Stomach (tissue), 9 donors: ENCODE results near the gene CDRT4. TPM values are rescaled to one million over a fixed set of nuclear protein-coding genes. Genes with fewer than 3 reads are reported as not detected.

Experiments used
- DNase-seq, 2 donors: peaks; one replicate each; pipeline versions ENCODE4 v3.0.0 to v3.0.0-alpha.2; 2013 to 2019
- H3K27ac ChIP-seq, 5 donors: fragments of 200-600 bp in 4 of 5; sonication (generic) in 4 of 5; one replicate each; pipeline ENCODE4 v1.5.1; 2013 to 2019; ENCODE audit warnings: mild to moderate bottlenecking in 1 of 5, moderate library complexity in 1 of 5
- H3K27me3 ChIP-seq, 3 donors: fragments of 200-600 bp; sonication (generic); one replicate each; pipeline ENCODE4 v1.5.1; 2017 to 2019; ENCODE audit warnings: mixed run types in 1 of 3
- H3K36me3 ChIP-seq, 4 donors: fragments of 200-600 bp; sonication (generic); 1 replicate in 3 of 4; 2 replicates in 1 of 4; pipeline ENCODE4 v1.5.1; 2016 to 2019
- H3K4me1 ChIP-seq, 4 donors: fragments of 200-600 bp; sonication (generic); one replicate each; pipeline ENCODE4 v1.5.1; 2016 to 2019
- H3K4me3 ChIP-seq, 4 donors: fragments of 200-600 bp; sonication (generic) in 3 of 4; one replicate each; pipeline ENCODE4 v1.5.1; 2016 to 2019; ENCODE audit warnings: mild to moderate bottlenecking in 1 of 4
- H3K9me3 ChIP-seq, 4 donors: fragments of 200-600 bp; sonication (generic); one replicate each; pipeline ENCODE4 v1.5.1; 2016 to 2019
- CTCF ChIP-seq, 7 experiments: fragments of 450-650 bp in 4 of 7; fragments of 200-600 bp in 3 of 7; sonication (generic) in 3 of 7; IDR thresholded peaks; one replicate each; pipeline ENCODE4 v1.5.1; 2016 to 2019; ENCODE audit warnings: antibody characterized with exemption in 7 of 7, control low read depth in 2 of 7, mild to moderate bottlenecking in 1 of 7
- EP300 ChIP-seq: sonication (generic); formaldehyde crosslinking; IDR thresholded peaks from one replicate; pipeline ENCODE4 v1.6.1; 2017; ENCODE audit warnings: antibody characterized with exemption
- POLR2A ChIP-seq, 4 donors: fragments of 450-650 bp; IDR thresholded peaks; one replicate each; pipeline ENCODE4 v1.6.1; 2016; ENCODE audit warnings: antibody characterized with exemption in 4 of 4, control low read depth in 2 of 4, mild to moderate bottlenecking in 1 of 4, moderate library complexity in 1 of 4
- POLR2AphosphoS5 ChIP-seq, 3 donors: sonication (generic); formaldehyde crosslinking; IDR thresholded peaks; one replicate each; pipeline ENCODE4 v1.6.1; 2016; ENCODE audit warnings: antibody characterized with exemption in 3 of 3
- WGBS, 5 donors: extraction: QIAGEN DNeasy Blood & Tissue Kit in 3 of 5; methylation state at CpG; one replicate each; pipeline versions ENCODE4 v1.1.5 to v1.1.7; 2013 to 2018; 5-methylcytosine and 5-hydroxymethylcytosine counted together
- intact Hi-C: fragments of 100-400 bp; cut with DNase I; formaldehyde crosslinking; loops from one replicate; pipeline ENCODE4 v1.15.1; 2023; ENCODE audit warnings: low total_unique reads
- polyA plus RNA-seq, 3 donors: library from polyadenylated mRNA; stranded (reverse); fragments of 200-250 nt; gene quantifications; one replicate each; pipeline ENCODE4 v1.2.3, GENCODE V29; 2013
- total RNA-seq, 5 donors: library from RNA; depleted of rRNA; stranded (reverse); fragments of >200 nt; gene quantifications; one replicate each; pipeline versions ENCODE4 v1.1.0 to v1.2.3, GENCODE V29; 2014 to 2016
- donor health status: healthy with polysubstance abuse.
- donor health status: Bipolar disorder and iron deficiency.
- donor health status: healthy.

Gene CDRT4
- total and polyA plus RNA-seq, 8 donors: 1.5 to 12.8 (median 4.7) TPM; not detected in 2

- intact Hi-C loops: no loop called here
- H3K27ac ChIP-seq: peak overlapping the region in 4 of 5 donors; percentile 35 to 78 (median 70)
- WGBS, 5 donors: 28 to 54% (median 38%) methylated on average over 11 of the region's 11 CpGs
- TF ChIP-seq CTCF (IDR thresholded peaks at IDR 0.05) (no peak), POLR2A (IDR thresholded peaks at IDR 0.05) (no peak), EP300 (no peak), POLR2AphosphoS5 (IDR thresholded peaks at IDR 0.05) (no peak)
- H3K4me1 ChIP-seq: peaks cover 16 to 23% (median 20%) of the 10 kb centered on the region in 4 donors
- no peaks in the 10 kb centered on the region for H3K27me3 ChIP-seq
- H3K9me3 ChIP-seq: no peaks in the 10 kb centered on the region
- no peak overlapping the region for H3K4me3 ChIP-seq
- H3K36me3 ChIP-seq: no peaks in the 10 kb centered on the region
- peak in 1 of 2 donors; percentile 50 for DNase-seq
Observed at GRCh38 chr17:15464231-15464985, 3.0 kb downstream of the CDRT4 start.

- H3K27ac ChIP-seq: peak overlapping the region in 4 of 5 donors; percentile 35 to 78 (median 70)
- no peaks in the 10 kb centered on the region for H3K36me3 ChIP-seq
- peak; percentile 41 to 77 for DNase-seq
- TF ChIP-seq POLR2AphosphoS5 (IDR thresholded peaks at IDR 0.05): peak in 2 of 3 donors; percentile 62 to 66
- TF ChIP-seq CTCF (IDR thresholded peaks at IDR 0.05): no peak
- peak; percentile 13 for TF ChIP-seq EP300
- no peak for TF ChIP-seq POLR2A (IDR thresholded peaks at IDR 0.05)
- H3K4me3 ChIP-seq: no peak overlapping the region
- H3K9me3 ChIP-seq: no peaks in the 10 kb centered on the region
- H3K27me3 ChIP-seq: no peaks in the 10 kb centered on the region
- intact Hi-C loops: no loop called here
- 31 to 45% (median 35%) methylated on average over 11 of the region's 11 CpGs for WGBS, 5 donors
- H3K4me1 ChIP-seq: peaks cover 16 to 33% (median 22%) of the 10 kb centered on the region in 4 donors
Observed at GRCh38 chr17:15462976-15463772, 4.2 kb downstream of the CDRT4 start.

- Histone ChIP-seq H3K27me3 (no peaks in the 10 kb centered on the region), H3K36me3 (peaks cover 0 to 5% (median under 1%) of the 10 kb centered on the region in 4 donors), H3K27ac (peak overlapping the region in 4 of 5 donors; percentile 56 to 73 (median 71)), H3K9me3 (peaks cover 0 to 10% (median 4%) of the 10 kb centered on the region in 4 donors), H3K4me1 (peaks cover under 1 to 31% (median 12%) of the 10 kb centered on the region in 4 donors), H3K4me3 (no peak overlapping the region)
- no peak for DNase-seq
- WGBS, 5 donors: 66 to 81% (median 74%) methylated on average over 3 to 7 of the region's 7 CpGs
- intact Hi-C loops: no loop called here
- TF ChIP-seq EP300: no peak
- no peak for TF ChIP-seq POLR2A (IDR thresholded peaks at IDR 0.05)
- TF ChIP-seq POLR2AphosphoS5 (IDR thresholded peaks at IDR 0.05): no peak
- no peak for TF ChIP-seq CTCF (IDR thresholded peaks at IDR 0.05)
Observed at GRCh38 chr17:15457723-15458094, 9.7 kb downstream of the CDRT4 start.

GRCh38 chr17:15456972-15457722 lies 10.3 kb downstream of the CDRT4 start:
- peak in 1 of 7 experiments; percentile 15 for TF ChIP-seq CTCF (IDR thresholded peaks at IDR 0.05)
- peak; percentile 20 to 71 (median 36) for TF ChIP-seq POLR2AphosphoS5 (IDR thresholded peaks at IDR 0.05)
- TF ChIP-seq POLR2A (IDR thresholded peaks at IDR 0.05): no peak
- H3K27me3 ChIP-seq: no peaks in the 10 kb centered on the region
- intact Hi-C loops: no loop called here
- peaks cover 0 to 9% (median 3%) of the 10 kb centered on the region in 4 donors for H3K36me3 ChIP-seq
- H3K4me1 ChIP-seq: peaks cover 0 to 27% (median 11%) of the 10 kb centered on the region in 4 donors
- WGBS, 5 donors: 61 to 79% (median 71%) methylated on average over 15 to 16 of the region's 16 CpGs
- peak in 1 of 2 donors; percentile 84 for DNase-seq
- peak overlapping the region in 4 of 5 donors; percentile 56 to 73 (median 71) for H3K27ac ChIP-seq
- H3K9me3 ChIP-seq: peaks cover 0 to 10% (median 4%) of the 10 kb centered on the region in 4 donors
- H3K4me3 ChIP-seq: no peak overlapping the region
